Astrocyte of the cerebellum (primary cell): ENCODE results near the gene SPP1.

Experiments
- DNase-seq: peaks from one replicate; pipeline ENCODE4 v3.0.0-alpha.2; 2011; ENCODE audit warnings: low read depth
- H3K4me3 ChIP-seq: 2 replicates; pipeline ENCODE4 v1.5.1; 2011; ENCODE audit warnings: mild to moderate bottlenecking, low read depth, low read length, moderate library complexity
- in situ Hi-C: cut with HindIII; loops from 2 replicates; pipeline ENCODE4 v1.10.0; 2017; ENCODE audit warnings: low sequenced_read_pairs
- TF ChIP-seq, protein P1 (sequence below): IDR thresholded peaks from 2 replicates; pipeline ENCODE4 v1.5.1; 2012; ENCODE audit warnings: low read length, low read depth, moderate library complexity, mild to moderate bottlenecking; ENCODE audit errors: missing control alignments

The SPP1 gene

GRCh38 chr4:87950936-87951511, 24.5 kb upstream of the SPP1 start:
- DNase-seq: no peak
- no peak overlapping the region for H3K4me3 ChIP-seq
- in situ Hi-C loops: loop anchor here (25.0 kb wide), 1 partner anchor 89 kb away; no protein-coding TSS in a partner anchor
- TF ChIP-seq, protein P1, sequence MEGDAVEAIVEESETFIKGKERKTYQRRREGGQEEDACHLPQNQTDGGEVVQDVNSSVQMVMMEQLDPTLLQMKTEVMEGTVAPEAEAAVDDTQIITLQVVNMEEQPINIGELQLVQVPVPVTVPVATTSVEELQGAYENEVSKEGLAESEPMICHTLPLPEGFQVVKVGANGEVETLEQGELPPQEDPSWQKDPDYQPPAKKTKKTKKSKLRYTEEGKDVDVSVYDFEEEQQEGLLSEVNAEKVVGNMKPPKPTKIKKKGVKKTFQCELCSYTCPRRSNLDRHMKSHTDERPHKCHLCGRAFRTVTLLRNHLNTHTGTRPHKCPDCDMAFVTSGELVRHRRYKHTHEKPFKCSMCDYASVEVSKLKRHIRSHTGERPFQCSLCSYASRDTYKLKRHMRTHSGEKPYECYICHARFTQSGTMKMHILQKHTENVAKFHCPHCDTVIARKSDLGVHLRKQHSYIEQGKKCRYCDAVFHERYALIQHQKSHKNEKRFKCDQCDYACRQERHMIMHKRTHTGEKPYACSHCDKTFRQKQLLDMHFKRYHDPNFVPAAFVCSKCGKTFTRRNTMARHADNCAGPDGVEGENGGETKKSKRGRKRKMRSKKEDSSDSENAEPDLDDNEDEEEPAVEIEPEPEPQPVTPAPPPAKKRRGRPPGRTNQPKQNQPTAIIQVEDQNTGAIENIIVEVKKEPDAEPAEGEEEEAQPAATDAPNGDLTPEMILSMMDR: no peak

DNA sequence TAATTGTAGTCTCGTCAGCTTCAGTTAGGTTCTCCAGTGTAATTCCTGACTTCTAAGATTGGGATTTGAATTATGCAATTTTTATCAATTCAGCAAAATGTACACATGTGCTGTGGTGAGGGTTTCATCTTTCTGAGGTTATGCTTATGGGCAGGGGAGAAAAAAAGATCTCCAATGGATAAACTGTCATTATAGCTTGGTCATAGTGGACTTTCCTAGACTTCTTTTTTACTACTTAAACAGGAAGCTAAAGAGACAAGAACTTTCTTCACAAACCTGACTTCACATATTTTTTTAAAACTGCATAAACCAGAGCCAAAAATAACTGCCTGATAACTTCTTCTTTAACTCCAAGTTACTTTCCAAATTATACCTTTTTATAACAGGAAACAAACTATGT, 21.7 kb upstream of the SPP1 start:
- TF ChIP-seq, protein P1: no peak
- in situ Hi-C loops: loop anchor here (25.0 kb wide), 1 partner anchor 92 kb away; no protein-coding TSS in a partner anchor
- DNase-seq: no peak
- H3K4me3 ChIP-seq: no peak overlapping the region

DNA sequence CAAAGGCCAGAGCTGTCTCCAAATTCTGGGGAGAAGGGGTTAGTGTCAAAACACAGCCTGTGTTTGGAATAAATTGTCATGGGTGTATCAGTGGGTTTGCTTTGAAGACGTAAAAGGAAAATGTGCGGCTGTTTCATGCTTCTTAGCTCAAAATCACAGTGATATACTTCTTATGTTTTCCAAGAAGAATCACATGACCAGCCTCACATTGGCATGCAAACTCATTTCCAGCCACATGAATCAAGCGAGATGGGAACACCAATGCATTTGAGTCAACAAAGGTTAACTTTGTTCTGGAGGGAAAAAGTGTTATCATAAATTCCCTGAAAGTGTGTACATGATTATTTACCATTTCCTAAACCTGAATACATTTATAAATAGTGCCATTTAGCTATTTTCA, 19.0 kb upstream of the SPP1 start:
- H3K4me3 ChIP-seq: no peak overlapping the region
- DNase-seq: no peak
- in situ Hi-C loops: loop anchor here (25.0 kb wide), 1 partner anchor 94 kb away; no protein-coding TSS in a partner anchor
- TF ChIP-seq, protein P1: no peak

GRCh38 chr4:87957061-87957460, 18.5 kb upstream of the SPP1 start:
- DNase-seq: no peak
- no peak overlapping the region for H3K4me3 ChIP-seq
- TF ChIP-seq, protein P1: no peak
- in situ Hi-C loops: loop anchor here (25.0 kb wide), 1 partner anchor 95 kb away; no protein-coding TSS in a partner anchor

- no peak overlapping the region for H3K4me3 ChIP-seq
- DNase-seq: no peak
- in situ Hi-C loops: loop anchor here (25.0 kb wide), 1 partner anchor 100 kb away; no protein-coding TSS in a partner anchor
- TF ChIP-seq, protein P1: no peak
These were observed 13.5 kb upstream of the SPP1 start for GRCh38 chr4:87961993-87962392.

DNA sequence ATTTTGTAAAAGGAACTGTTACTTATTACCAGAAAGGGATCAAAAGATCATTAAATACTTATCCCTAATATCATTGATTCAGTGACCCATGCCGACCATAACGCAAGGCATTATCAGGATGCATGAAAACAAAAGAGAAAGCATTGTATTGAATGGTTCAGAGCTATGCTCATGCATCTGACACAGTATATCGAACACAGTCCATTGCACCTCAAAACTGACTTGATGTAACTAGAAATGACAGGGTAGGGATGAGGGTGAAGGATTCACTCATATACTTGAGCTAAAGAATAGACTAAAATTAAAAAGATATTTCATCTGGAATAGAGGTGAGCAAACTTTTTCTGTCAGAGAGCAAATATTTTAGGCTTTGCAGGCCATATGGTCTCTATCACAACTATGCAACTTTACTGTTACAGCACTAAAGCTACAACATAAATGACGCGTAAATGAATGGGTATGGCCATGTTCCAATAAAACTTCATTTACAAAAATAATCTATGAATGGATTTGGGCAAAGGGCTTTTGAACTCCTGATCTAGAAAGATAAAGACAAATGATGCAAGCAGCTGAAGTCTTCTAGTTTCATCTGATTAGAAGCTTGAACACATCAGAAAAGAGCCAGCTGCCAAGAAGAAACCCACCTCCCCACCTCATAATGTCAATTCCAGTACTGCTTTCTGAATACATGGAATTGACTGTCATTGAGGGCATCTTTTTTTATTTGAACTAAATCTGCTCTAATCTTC, 12.9 kb upstream of the SPP1 start:
- H3K4me3 ChIP-seq: no peak overlapping the region
- TF ChIP-seq, protein P1: no peak
- in situ Hi-C loops: loop anchor here (25.0 kb wide), 1 partner anchor 100 kb away; no protein-coding TSS in a partner anchor
- DNase-seq: no peak
